HFF-Myc (cell line): ENCODE data around the gene PCDHB14.
"Not testable (repeated sequence)": the region's sequence is repeated elsewhere in the genome, so short reads cannot be mapped to it uniquely, and the experiment has no call there.

Experiments used
- DNase-seq: peaks from one replicate; pipeline ENCODE4 v3.0.0-alpha.2; 2011; ENCODE audit warnings: low read depth; ENCODE audit errors: extremely low read depth
- H3K4me3 ChIP-seq: replicated peaks from 2 replicates; pipeline ENCODE4 v1.5.1; 2011; ENCODE audit warnings: low read depth, mild to moderate bottlenecking, control low read depth, low read length
- TF ChIP-seq, protein P1 (sequence below): IDR thresholded peaks from 2 replicates; pipeline ENCODE4 v1.5.1; 2012; ENCODE audit warnings: mild to moderate bottlenecking, low read depth, low read length, control low read depth; ENCODE audit errors: missing control alignments

Gene PCDHB14

DNA sequence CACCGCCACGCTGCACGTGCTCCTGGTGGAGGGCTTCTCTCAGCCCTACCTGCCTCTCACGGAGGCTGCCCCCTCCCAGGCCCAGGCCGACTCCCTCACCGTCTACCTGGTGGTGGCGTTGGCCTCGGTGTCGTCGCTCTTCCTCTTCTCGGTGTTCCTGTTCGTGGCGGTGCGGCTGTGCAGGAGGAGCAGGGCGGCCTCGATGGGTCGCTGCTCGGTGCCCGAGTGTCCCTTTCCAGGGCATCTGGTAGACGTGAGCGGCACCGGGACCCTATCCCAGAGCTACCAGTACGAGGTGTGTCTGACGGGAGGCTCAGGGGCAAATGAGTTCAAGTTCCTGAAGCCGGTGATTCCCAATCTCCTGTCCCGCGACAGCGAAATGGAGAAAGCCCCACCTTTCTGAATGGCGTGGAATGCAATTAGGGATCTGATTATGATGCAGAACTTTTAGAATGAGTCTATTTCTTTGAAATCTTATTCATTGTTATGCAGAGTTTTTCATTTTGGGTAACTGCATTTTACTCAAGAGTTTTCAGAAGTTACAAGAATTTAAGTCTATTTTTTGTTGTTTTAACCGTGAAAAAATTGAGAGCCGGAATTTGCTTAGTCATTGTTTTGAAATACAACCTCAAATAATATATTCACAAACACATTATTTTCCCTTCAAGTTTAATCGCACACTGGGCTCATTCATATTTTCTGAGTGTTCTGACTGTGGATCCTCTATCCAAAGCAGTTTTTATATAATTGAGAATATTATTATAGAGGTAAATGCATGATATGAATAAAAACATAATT lies 13.6 kb downstream of the PCDHB14 start:
- no peak overlapping the region for H3K4me3 ChIP-seq
- TF ChIP-seq, protein P1, sequence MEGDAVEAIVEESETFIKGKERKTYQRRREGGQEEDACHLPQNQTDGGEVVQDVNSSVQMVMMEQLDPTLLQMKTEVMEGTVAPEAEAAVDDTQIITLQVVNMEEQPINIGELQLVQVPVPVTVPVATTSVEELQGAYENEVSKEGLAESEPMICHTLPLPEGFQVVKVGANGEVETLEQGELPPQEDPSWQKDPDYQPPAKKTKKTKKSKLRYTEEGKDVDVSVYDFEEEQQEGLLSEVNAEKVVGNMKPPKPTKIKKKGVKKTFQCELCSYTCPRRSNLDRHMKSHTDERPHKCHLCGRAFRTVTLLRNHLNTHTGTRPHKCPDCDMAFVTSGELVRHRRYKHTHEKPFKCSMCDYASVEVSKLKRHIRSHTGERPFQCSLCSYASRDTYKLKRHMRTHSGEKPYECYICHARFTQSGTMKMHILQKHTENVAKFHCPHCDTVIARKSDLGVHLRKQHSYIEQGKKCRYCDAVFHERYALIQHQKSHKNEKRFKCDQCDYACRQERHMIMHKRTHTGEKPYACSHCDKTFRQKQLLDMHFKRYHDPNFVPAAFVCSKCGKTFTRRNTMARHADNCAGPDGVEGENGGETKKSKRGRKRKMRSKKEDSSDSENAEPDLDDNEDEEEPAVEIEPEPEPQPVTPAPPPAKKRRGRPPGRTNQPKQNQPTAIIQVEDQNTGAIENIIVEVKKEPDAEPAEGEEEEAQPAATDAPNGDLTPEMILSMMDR, result no peak
- no peak for DNase-seq

DNA sequence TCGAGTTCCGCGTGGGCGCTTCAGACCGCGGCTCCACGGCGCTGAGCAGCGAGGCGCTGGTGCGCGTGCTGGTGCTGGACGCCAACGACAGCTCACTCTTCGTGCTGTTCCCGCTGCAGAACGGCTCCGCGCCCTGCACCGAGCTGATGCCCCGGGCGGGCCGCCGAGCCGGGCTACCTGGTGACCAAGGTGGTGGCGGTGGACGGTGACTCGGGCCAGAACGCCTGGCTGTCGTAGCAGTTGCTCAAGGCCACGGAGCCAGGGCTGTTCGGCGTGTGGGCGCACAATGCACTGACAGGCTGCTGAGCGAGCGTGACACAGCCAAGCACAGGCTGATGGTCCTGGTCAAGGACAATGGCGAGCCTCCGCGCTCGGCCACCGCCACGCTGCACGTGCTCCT lies 18.4 kb downstream of the PCDHB14 start:
- TF ChIP-seq, protein P1, result no peak
- DNase-seq, result no peak
- H3K4me3 ChIP-seq, result no peak overlapping the region

DNA sequence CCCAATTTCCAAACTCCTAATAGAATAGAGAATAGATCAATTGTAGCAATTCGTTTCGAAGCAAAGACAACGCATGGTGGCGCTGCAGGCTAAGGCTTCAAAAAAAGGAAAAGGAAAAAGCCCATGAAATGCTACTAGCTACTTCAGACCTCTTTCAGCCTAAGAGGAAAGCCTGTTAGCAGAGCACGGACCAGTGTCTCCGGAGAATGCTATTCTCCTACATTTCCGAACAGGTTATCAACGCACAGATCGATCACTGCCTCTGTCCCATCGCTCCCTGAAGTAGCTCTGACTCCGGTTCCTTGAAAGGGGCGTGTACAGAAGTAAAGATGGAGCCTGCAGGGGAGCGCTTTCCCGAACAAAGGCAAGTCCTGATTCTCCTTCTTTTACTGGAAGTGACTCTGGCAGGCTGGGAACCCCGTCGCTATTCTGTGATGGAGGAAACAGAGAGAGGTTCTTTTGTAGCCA lies 22.1 kb downstream of the PCDHB14 start, which contains the start of gene PCDHB15:
Gene PCDHB15, plus strand, starts transcription at position 146 of the 468 bp plus-strand sequence. Its CDS starts 184 bp downstream, at position 330.
- H3K4me3 ChIP-seq, result no peak within 1 kb of the TSS
- TF ChIP-seq, protein P1, result no peak
- DNase-seq, result no peak

DNA sequence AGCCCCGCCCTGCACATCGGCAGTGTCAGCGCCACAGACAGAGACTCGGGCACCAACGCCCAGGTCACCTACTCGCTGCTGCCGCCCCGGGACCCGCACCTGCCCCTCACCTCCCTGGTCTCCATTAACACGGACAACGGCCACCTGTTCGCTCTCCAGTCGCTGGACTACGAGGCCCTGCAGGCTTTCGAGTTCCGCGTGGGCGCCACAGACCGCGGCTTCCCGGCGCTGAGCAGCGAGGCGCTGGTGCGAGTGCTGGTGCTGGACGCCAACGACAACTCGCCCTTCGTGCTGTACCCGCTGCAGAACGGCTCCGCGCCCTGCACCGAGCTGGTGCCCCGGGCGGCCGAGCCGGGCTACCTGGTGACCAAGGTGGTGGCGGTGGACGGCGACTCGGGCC lies 23.8 kb downstream of the PCDHB14 start:
- H3K4me3 ChIP-seq, DNase-seq: not testable (repeated sequence)

DNA sequence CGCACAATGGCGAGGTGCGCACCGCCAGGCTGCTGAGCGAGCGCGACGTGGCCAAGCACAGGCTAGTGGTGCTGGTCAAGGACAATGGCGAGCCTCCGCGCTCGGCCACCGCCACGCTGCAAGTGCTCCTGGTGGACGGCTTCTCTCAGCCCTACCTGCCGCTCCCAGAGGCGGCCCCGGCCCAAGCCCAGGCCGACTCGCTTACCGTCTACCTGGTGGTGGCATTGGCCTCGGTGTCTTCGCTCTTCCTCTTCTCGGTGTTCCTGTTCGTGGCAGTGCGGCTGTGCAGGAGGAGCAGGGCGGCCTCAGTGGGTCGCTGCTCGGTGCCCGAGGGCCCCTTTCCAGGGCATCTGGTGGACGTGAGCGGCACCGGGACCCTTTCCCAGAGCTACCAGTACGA lies 24.3 kb downstream of the PCDHB14 start:
- not testable (repeated sequence) for DNase-seq, H3K4me3 ChIP-seq

DNA sequence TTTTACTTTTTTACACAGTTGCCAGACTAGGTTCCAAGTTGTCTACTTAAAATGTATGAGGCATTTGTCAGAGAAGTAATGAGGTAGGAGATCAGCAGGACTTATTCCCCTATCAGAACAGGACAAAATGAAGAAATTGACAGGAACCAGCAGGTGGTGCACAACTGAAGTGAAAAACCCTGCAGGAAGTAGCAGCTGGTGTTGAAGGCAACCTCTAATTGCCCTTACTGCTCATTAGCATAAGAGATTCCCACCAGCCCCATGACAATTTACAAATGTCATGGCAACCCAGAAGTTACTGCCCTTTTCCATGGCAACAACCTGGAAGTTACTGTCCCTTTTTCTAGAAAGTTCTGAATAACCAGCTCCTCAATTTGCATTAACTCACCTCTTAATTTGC lies 27.4 kb downstream of the PCDHB14 start:
- H3K4me3 ChIP-seq, result no peak overlapping the region
- no peak for DNase-seq
- TF ChIP-seq, protein P1, result no peak

DNA sequence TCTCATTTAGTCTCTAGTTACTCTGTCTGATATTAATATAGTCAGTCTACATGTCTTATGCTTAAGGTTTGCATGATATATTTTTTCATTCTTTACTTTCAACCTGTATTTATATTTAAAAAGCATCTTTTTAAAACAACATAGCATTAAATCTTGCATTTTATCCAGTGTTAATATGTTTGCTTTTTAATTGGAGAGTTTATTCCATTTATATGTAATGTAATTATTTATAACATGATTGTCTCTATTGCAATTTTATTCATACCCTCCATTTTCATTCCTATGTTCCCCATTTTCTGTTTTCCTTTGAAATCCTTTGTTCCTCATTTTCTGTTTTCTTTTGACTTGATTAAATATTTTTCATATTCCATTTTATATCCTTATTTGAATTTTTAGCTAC lies 35.3 kb downstream of the PCDHB14 start:
- TF ChIP-seq, protein P1, result no peak
- no peak for DNase-seq
- H3K4me3 ChIP-seq, result no peak overlapping the region

DNA sequence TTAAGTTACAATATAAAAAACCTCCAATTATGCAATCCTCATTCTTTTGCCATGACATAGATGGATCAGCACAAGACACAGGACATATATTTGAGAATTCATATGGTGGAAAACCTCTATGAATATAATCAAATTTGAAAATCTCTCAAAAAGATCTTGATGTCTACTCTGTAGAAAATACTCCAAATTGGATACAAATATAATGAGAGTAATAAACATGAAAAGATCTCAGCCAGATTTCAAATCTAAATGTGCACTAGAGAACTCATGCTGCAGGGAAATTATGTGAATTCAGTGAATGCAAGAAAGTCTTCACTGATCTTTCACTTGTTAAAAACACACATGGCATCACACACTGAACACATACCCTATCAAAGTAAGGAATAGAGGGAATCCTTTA lies 35.8 kb downstream of the PCDHB14 start:
- H3K4me3 ChIP-seq, result no peak overlapping the region
- no peak for DNase-seq
- TF ChIP-seq, protein P1, result no peak
